DMS53 treated with DMSO at 0.1 percent for 48 hours (cell line): ENCODE measurements around the gene SLC39A10.
"Not testable (repeated sequence)": the region's sequence is repeated elsewhere in the genome, so short reads cannot be mapped to it uniquely, and the experiment has no call there.

ENCODE experiments used
- DNase-seq: peaks from one replicate; lab custom pipeline; 2025; ENCODE audit not compliant: unreplicated experiment; lab: John Stamatoyannopoulos, UW

SLC39A10 gene

DNA sequence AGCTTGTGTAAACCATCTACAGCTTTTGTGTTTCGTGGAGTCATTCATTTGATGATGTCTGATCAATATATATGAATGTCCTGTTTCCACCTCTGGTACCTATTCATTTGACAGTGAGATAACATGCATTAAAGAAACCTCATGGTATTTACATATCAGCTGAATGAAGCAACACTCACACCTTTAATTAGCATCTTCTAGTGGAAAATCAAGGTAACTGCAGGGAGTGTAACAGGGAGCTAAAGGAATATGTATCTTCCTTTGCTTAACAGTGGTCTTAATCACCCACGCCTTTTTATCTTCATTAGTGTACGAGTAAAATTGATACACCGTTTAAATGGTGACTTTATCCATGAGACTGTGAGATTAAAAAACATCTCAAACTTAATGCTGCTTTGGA is 15.6 kb downstream of the SLC39A10 start:
- no peak for DNase-seq

DNA sequence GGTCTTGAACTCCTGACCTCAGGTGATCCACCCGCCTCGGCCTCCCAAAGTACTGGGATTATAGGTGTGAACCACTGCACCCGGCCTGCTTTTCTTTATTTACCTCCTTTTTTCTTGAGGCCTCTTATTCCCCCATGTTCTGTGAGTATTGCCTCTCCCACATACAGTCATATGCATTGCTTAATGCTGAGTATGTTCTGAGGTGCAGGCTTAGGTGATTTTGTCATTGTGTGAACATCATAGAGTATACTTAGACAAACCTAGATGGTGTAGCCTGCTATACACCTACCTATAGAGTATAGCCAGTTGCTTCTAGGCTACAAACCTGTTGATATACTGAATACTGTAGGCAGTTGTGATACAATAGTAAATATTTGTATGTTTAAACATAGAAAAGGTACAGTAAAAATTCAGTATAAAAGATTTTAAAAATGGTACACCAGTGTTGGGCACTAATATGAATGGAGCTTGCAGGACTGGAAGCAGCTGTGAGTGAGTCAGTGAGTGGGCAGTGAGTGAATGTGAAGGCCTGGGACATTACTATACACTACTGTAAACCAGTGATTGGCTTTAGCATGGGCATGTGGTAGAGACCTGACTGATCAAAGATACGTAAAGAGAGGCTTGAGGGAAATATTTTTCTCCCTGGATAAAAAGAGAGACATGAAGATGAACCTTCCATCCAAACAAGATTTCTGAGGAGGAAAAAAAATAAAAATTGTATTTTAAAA is 17.6 kb downstream of the SLC39A10 start:
- no peak for DNase-seq

DNA sequence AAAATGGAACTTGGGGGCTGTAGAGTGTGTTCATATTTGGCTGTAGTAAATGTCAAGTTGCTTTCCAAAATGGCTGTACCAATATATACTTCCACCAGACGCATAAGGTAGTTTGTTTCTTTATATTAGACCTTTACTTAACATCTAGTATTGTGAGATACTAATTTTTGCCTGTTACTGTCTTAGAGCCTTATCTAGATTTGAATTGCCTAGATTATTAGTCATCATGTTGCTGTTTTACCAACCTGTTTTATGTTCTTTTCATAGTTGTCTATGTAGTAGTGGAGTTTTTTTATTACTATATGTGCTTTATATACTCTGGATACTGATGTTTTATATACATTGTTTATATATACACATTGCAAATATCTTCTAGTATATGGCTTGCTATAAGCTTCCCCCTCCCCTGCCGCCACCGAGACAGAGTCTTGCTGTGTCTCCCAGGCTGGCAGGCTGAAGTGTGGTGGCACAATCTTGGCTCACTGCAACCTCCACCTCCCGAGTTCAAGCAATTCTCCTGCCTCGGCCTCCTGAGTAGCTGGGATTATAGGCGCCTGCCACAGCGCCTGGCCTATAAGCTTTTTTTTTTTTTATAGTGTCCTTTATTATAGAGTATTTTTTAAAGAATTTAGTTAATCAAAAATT is 18.9 kb downstream of the SLC39A10 start:
- no peak for DNase-seq

DNA sequence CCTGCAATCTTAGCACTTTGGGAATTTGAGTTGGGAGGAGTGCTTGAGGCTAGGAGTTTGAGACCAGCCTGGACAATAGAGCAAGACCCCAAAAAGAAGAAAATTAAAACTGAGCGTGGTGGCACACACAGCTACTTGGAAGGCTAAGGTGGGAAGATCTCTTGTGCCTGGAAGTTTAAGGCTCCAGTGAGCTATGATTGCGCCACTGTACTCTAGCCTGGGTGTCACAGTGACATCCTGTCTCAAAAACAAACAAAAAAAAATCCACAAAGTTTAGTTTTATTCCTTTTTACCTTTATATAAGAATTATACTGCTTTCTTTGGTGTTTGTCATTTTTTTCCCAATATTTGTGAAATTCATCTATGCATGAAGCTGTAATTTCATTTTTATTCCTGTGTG is 20.3 kb downstream of the SLC39A10 start:
- no peak for DNase-seq

DNA sequence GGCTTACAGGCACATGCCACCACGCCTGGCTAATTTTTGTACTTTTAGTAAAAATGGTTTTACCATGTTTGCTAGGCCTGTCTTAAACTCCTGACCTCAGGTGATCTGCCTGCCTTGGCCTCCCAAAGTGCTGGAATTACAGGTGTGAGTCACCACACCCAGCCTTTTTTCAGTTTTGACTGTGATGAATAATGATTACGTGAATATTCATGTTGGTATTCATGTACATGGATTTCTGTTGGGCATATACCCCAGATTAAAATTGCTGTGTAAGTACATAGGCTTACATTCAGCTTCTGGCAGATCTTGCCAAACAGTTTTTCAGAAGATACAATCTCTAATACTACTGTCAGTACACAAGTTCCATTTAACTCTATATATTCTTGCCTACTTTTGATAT is 20.9 kb downstream of the SLC39A10 start:
- DNase-seq: no peak

DNA sequence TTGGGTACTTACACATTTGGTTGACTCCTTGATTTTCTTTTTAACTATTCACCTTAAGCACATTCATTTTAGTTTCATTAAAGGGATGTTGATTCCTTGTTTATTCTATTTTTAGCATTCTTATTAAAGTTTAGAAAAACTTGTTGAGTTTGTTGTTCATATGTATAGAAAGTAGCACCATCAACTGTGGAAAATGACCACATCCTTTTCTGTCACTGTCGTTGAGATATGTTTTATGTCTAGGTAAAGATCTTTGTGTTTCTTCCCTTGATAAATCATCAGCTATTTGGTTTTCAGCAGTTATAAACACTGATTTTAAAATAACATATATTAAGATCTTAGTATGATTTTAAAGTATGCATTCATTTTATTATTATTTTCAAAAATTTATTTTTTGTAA is 25.1 kb downstream of the SLC39A10 start:
- DNase-seq: no peak

DNA sequence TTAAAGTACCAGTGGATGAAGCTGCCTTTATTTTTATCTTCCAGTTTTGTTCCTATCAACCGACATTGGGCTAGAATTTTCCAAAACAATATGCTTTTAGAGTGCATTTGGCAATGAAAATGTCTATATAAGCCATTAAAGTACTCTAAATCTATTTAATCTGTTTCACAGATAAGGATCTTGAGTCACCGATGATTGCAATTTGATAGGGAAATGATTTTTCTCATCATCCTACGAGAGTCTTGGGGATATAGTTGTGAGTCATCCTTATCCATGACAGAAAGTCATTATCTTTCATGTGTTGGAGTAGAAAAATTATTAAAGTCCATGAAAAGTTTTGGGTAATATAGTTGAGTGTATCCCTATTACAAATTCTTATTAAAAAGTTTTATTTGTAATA is 26.1 kb downstream of the SLC39A10 start:
- DNase-seq: no peak

DNA sequence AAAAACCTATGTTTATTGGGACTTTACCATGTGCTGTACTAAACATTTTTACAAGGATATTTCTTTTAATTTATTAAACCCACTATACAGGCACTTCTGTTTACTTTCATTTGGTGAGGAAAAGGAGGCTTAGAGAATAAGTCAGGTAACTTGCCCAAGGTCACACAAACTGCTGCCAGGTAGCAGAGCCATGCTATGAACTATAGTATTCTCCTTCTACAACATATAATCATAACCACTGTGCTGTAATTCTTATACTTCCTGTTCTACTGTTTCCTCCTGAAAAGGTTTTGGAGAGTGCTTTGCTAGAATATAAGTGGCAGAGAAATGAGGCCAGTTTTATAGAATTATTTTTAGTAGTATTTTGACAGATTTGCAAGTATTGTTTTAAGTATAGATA is 29.5 kb downstream of the SLC39A10 start:
- no peak for DNase-seq

DNA sequence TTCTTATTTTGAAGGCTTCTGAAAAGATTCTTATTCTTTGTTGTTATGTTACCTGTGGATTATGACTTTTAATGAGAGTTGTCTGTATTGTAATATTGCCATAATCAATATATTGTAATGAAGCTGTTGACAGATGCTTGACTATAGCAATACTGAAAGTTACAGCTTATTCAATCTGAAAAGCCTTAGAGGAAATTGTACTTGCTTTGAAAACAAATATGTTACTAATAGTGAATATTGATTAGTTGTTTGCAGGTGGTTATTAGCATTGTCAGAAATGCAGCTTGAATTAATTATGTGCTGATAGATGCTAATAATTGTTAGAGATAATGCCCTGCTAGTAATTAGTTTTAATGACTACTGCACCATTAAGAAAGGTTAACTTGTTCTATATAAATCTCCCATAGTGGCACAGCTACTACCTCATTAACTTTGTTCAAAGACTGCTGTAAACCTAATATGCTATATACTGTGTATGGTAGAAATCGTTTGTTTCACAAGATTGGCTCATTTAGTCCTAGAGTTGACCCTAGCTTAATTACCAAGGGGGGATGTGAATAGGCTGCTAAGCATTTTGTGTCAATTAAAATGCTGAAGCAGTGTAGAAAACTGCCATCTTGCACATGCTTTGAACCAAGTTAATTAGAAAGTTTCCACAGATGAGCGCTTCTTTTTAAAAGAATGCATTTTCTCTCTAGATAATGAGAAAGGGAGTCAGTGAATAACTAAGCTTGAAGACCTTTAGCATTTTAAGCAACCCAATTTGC is 30.5 kb downstream of the SLC39A10 start:
- no peak for DNase-seq

DNA sequence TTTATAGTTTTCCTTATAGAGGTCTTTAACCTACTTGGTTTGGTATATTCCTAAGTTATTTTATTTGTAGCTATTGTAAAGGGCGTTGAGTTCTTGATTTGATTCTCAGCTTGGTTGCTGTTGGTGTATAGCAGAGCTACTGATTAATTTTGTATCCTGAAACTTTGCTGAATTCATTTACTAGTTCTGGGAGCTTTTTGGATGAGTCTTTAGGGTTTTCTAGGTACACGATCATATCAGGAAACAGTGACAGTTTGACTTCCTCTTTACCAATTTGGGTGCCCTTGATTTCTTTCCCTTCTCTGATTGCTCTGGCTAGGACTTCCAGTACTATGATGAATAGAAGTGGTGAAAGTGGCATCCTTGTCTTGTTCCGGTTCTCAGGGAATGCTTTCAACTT is 35.5 kb downstream of the SLC39A10 start:
- DNase-seq: not testable (repeated sequence)

DNA sequence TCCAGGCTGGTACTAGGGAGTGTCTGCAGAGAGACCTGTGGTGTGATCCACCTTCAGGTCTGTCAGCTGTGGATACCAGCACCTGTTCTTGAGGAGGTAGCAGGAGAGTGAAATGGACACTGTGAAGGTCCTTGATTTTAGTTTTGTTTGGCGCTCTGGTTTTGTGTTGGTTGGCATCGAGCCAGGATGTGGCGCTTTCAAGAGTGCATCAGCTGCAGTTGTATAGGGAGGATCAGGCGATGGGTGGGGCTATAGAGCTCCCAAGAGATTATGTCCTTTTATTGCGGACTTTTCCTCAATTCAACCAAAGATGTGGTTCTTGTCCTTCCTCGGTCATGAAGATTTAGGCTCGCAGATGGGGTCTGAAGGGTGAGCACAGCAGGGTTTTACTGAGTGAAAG is 37.5 kb downstream of the SLC39A10 start:
- DNase-seq: no peak

DNA sequence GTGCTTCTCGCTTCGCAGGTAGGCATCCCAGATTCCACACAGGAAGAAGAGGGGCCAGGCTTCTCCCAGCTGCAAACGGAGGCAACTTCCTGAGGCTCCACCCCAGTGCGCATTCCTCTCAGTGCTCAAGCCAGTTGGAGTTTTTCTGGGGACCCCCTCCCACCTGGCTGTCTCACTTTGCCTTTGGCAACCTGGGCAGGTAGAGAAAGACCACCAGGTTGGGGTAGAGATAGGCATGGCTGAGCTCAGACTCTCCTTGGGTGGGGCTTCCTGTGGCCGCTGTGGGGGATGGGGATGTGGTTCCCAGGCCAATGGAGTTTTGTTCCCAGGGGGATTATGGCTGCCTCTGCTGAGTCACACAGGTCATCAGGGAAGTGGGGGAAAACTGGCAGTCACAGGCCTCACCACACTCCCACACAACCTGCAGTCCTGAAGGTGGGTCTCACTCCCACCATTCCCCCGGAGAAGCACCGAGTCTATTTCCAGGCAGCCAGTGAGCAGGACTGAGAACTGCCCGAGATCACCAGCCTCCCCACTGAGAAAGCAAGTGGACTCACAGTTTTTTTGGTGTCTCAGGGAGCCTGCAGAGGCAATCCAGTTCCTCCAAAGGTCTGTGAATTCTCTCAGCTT is 38.1 kb downstream of the SLC39A10 start:
- DNase-seq: no peak

DNA sequence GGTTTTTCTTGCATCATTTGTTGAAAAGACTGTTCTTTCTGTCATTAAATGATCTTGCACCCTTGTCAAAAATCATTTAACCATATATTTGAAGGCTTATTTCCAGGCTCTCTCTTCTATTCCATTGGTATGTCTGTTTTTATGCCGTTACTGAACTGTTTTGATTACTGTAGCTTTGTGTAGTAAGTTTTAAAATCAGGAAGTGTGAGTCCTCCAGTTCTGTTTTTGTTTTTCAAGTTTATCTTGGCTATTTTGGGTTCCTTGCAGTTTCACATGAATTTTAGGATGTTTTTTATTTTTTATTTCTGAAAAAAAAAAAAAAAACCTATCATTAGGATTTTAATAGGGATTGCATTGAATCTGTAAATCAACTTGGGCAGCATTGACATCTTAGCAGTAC is 39.0 kb downstream of the SLC39A10 start:
- no peak for DNase-seq

DNA sequence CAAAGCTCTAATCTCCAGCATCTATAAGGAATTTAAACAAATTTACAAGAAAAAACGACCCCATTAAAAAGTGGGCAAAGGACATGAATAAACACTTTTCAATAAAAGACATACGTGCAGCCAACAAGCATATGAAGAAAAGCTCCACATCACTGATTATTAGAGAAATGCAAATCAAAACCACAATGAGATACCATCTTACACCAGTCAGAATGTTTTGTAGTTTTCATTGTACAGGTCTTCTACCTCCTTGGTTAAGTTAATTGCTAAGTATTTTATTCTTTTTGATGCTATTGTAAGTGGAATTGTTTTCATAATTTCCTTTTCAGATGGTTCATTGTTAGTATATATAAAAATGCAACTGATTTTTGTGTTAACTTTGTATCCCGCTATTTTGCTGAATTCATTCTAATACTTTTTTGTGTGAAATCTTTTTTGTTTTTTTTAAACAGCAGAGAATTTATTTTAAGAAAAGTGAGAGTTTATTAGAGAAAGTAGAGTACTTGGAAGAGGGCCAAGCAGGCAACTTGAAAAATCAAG is 40.7 kb downstream of the SLC39A10 start:
- no peak for DNase-seq

DNA sequence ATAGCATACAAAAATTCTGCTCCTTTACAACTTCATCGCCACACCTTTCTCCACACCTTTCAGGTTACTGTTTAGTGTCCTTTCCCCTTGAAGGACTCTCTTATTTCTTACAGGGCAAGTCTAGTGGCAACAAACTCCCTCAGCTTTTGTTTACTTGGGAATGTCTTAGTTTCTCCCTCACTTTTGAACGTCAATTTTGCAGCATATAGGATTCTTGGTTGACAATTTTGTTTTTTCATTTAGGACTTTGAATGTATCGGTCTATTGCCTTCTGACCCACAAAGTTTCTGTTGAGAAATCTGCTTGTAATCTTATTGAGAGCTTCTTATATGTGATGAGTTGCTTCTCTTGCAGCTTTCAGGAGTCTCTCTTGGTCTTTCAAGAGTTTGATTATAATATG is 43.5 kb downstream of the SLC39A10 start:
- no peak for DNase-seq

DNA sequence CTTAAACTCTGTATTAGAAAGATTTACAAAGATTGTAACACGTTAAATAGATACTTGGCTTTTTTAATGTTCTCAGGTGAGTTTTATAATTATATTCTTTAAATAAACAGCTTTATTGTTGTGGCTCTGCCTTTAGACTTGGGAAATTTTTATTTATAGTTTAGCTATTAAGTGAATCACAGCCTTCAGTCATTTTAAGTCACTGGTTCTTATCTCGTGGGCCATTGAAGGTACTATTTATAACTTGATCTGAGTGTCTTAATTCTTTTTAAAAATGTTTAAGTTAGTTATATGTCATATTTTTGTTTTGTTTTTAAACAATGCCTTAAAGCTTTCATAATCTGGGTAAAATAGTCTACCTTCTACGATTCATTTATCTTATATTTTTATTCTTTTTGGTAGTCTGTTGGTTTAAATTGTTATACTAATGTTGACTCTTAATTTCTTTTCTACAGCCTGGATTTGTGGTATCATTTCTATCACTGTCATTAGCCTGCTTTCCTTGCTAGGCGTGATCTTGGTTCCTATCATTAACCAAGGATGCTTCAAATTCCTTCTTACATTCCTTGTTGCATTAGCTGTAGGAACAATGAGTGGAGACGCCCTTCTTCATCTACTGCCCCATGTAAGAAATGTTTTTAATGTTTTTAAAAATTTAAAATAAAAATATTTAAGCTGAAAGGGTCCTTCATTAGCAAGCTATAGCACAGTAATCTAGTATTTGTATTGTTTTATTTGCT is 49.3 kb downstream of the SLC39A10 start:
- DNase-seq: no peak

DNA sequence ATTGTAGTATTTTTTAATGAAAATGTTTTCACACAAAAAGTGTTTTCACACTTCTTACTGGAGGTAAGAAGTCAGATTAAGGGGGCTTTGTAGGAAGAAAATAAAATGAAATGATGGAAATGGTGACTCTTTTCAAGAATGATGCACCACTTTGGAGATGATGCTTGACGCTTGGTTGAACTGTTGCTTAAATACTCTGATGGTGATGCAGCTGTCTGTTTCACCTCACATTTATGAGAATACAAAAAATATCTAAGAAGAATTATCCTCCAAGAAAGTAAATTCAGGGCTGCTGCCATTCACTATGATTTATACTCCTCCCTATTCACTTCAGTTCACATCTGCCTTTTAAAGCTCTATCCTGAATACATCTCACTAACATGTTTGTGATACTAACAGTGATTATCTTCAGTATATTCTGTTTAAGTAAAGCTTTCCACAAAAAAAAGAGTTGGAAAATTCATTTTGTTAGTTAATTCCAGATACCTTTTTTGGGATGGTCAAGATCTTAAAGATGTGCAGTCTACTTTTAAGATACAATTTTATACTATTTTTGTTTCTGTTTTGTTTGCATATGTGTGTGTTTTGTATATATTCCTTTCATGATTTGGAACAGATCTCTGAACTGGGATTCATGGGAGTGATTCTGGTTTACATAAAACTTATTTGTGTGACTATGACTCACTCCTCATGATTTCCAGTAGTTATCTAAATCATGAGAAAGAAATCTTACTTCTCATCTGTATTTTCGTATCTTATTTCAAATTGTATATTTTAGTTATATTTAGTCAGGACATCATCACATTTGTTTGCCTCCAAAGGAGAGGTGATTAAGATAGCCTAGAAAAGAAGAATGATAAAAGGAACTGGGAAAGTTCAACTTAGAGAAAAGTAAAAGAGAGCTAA is 53.1 kb downstream of the SLC39A10 start:
- DNase-seq: no peak

DNA sequence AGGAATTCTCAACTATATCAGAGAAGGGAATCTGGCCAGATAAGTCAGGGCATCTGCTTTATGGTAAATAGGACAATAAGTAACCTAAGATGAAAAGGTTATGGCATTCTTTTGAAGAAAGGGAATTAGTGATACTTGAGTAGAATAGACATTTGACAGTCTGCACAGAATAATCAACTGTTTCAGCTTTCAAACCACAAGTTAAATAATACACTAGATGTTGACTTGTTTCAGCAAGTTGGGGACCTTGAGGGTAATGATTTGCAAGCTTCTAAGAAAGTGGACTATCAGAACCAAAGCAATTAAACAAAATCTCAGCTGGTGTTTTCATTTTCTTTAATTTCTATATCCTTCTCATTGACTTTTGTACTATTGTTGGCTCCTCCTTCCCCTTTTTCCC is 54.5 kb downstream of the SLC39A10 start:
- DNase-seq: no peak

DNA sequence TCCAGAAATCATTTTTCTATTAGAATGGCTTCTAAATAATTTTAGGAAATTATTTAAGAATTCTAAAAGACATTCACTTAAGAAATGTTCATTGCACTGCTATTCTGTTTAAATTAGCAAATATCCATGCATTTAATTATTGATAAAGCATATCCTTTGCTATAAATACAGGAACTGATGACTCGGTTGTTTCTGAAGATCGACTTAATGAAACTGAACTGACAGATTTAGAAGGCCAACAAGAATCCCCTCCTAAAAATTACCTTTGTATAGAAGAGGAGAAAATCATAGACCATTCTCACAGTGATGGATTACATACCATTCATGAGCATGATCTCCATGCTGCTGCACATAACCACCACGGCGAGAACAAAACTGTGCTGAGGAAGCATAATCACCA is 59.4 kb downstream of the SLC39A10 start:
- no peak for DNase-seq

DNA sequence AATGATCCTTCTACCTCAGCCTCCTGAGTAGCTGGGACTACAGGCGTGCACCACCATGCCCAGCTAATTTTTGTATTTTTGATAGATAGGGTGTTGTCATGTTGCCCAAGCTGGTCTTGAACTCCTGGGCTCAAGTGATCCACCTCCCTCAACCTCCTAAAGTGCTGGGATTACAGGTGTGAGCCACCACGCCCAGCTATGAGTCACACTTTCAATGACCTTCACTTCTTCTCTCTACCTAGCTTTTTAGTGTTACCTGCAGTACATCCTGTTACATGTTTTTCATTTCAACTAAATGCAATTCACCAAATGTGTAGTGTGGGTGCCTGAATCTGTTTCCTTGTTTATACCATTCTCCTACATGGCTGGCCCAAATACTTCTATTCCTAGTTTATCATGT is 64.0 kb downstream of the SLC39A10 start:
- no peak for DNase-seq
